ENCODE data around the gene PLCXD3. TPM values are rescaled to one million over a fixed set of nuclear protein-coding genes. Genes with fewer than 3 reads are reported as not detected.

Gene PLCXD3
- total RNA-seq, 2 donors from 2014 or later = 44.5 to 68.3 TPM

GRCh38 chr5:41365369-41365768 lies 145.0 kb downstream of the PLCXD3 start:
- peaks cover 0 to 32% of the 10 kb centered on the region in 2 donors for H3K4me1 ChIP-seq
- no peak overlapping the region for H3K27ac ChIP-seq
- no peaks in the 10 kb centered on the region for H3K9me3 ChIP-seq
- no peaks in the 10 kb centered on the region for H3K36me3 ChIP-seq
- no peak for DNase-seq (ENCODE audit: low spot score)
- H3K27me3 ChIP-seq = no peaks in the 10 kb centered on the region
- TF ChIP-seq CTCF (IDR thresholded peaks at IDR 0.05) = no peak
- H3K4me3 ChIP-seq = no peak overlapping the region

GRCh38 chr5:41364346-41364745 lies 146.1 kb downstream of the PLCXD3 start:
- no peak overlapping the region for H3K27ac ChIP-seq
- no peak overlapping the region for H3K4me3 ChIP-seq
- peaks cover 0 to 23% of the 10 kb centered on the region in 2 donors for H3K4me1 ChIP-seq
- H3K27me3 ChIP-seq = no peaks in the 10 kb centered on the region
- no peak for TF ChIP-seq CTCF (IDR thresholded peaks at IDR 0.05)
- no peak for DNase-seq (ENCODE audit: low spot score)
- H3K9me3 ChIP-seq = no peaks in the 10 kb centered on the region
- no peaks in the 10 kb centered on the region for H3K36me3 ChIP-seq

GRCh38 chr5:41363343-41363986 lies 146.9 kb downstream of the PLCXD3 start:
- Histone ChIP-seq H3K4me1 (peaks cover 0 to 23% of the 10 kb centered on the region in 2 donors), H3K27me3 (no peaks in the 10 kb centered on the region), H3K27ac (no peak overlapping the region), H3K4me3 (no peak overlapping the region), H3K9me3 (no peaks in the 10 kb centered on the region), H3K36me3 (no peaks in the 10 kb centered on the region)
- no peak for DNase-seq (ENCODE audit: low spot score)
- TF ChIP-seq CTCF (IDR thresholded peaks at IDR 0.05) = no peak

- no peak for DNase-seq (ENCODE audit: low spot score)
Observed at GRCh38 chr5:41356786-41357185, 153.6 kb downstream of the PLCXD3 start.

DNA sequence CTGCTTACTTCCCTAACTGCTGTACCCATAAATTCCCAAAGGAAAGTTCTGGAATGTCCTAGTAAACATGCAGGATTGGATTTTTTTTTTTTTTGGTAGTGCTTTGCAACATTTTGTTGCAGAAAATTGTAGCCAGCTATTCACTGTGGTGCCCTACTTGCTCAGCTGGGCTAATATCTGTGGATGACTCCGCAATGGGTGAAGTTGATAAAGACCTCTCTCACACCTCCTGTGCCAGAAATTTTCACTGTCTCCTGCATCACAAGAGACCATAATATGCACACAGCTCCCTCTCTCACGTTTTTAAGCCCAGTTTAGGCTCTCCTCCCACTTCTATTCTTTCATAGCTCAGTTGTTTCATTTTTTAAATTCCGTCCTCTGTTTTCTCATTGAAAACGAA lies 160.6 kb downstream of the PLCXD3 start:
- H3K4me3 ChIP-seq = no peak overlapping the region
- peak overlapping the region in 1 of 2 donors; percentile 36 for H3K27ac ChIP-seq

More at GRCh38 chr5:41356786-41357185, 153.6 kb downstream of the PLCXD3 start:
- Histone ChIP-seq H3K4me3 (no peak overlapping the region), H3K27me3 (no peaks in the 10 kb centered on the region), H3K4me1 (no peaks in the 10 kb centered on the region), H3K36me3 (no peaks in the 10 kb centered on the region), H3K9me3 (no peaks in the 10 kb centered on the region), H3K27ac (no peak overlapping the region)
- TF ChIP-seq CTCF (IDR thresholded peaks at IDR 0.05) = no peak

More for the DNA sequence above, 160.6 kb downstream of the PLCXD3 start:
- no peak for DNase-seq (ENCODE audit: low spot score)
- Histone ChIP-seq H3K36me3 (no peaks in the 10 kb centered on the region), H3K27me3 (no peaks in the 10 kb centered on the region), H3K4me1 (peaks cover 0 to 38% of the 10 kb centered on the region in 2 donors), H3K9me3 (no peaks in the 10 kb centered on the region)
- TF ChIP-seq CTCF (IDR thresholded peaks at IDR 0.05) = no peak

Data from right atrium auricular region (tissue), 2 donors.